Liver (tissue), 9 donors: Measurements from ENCODE around the gene ARHGEF4. TPM values are rescaled to one million over a fixed set of nuclear protein-coding genes. Genes with fewer than 3 reads are reported as not detected.
A peak's percentile ranks its signal among the peaks of the same experiment; 100 is the strongest.

Source experiments
- DNase-seq: peaks from one replicate; pipeline ENCODE4 v3.0.0-alpha.2; 2017; ENCODE audit warnings: low spot score
- H3K27ac ChIP-seq, 2 donors: one replicate each; pipeline ENCODE4 v1.7.0; 2013; ENCODE audit warnings: inconsistent platforms in 2 of 2, low read length in 2 of 2, control low read depth in 1 of 2, low read depth in 1 of 2, mild to moderate bottlenecking in 1 of 2
- H3K27me3 ChIP-seq, 4 donors: one replicate each; pipeline versions ENCODE4 v1.6.1 to v1.7.0; 2013; ENCODE audit warnings: low read length in 3 of 4, inconsistent platforms in 1 of 4, mild to moderate bottlenecking in 1 of 4, moderate library complexity in 1 of 4; ENCODE audit not compliant: control insufficient read depth in 4 of 4, insufficient read depth in 4 of 4
- H3K36me3 ChIP-seq, 4 donors: one replicate each; pipeline versions ENCODE4 v1.6.1 to v1.7.0; 2013; ENCODE audit warnings: low read length in 3 of 4, mild to moderate bottlenecking in 3 of 4, low read depth in 1 of 4, moderate library complexity in 1 of 4; ENCODE audit not compliant: control insufficient read depth in 4 of 4, insufficient read depth in 3 of 4
- H3K4me1 ChIP-seq, 4 donors: one replicate each; pipeline versions ENCODE4 v1.6.1 to v1.7.0; 2013; ENCODE audit warnings: low read length in 3 of 4, mild to moderate bottlenecking in 3 of 4, moderate library complexity in 1 of 4; ENCODE audit not compliant: control insufficient read depth in 4 of 4, insufficient read depth in 4 of 4
- H3K4me3 ChIP-seq, 3 donors: one replicate each; pipeline versions ENCODE4 v1.6.1 to v1.7.0; 2013; ENCODE audit warnings: low read length in 3 of 3, control low read depth in 1 of 3, low read depth in 1 of 3, mild to moderate bottlenecking in 1 of 3
- H3K9ac ChIP-seq, 2 donors: one replicate each; pipeline ENCODE4 v1.7.0; 2013; ENCODE audit warnings: low read length in 2 of 2, mild to moderate bottlenecking in 2 of 2, moderate library complexity in 2 of 2, control low read depth in 1 of 2, low read depth in 1 of 2
- H3K9me3 ChIP-seq, 4 donors: one replicate each; pipeline versions ENCODE4 v1.6.1 to v1.7.0; 2013; ENCODE audit warnings: low read length in 3 of 4; ENCODE audit not compliant: control insufficient read depth in 4 of 4
- EGR1 ChIP-seq, 2 donors: IDR thresholded peaks; 2 replicates each; pipeline ENCODE4 v1.6.1; 2016 to 2018; ENCODE audit warnings: antibody characterized with exemption in 2 of 2, low read depth in 2 of 2
- FOXA2 ChIP-seq: IDR thresholded peaks from 2 replicates; pipeline ENCODE4 v1.6.1; 2016; ENCODE audit warnings: antibody characterized with exemption
- GABPA ChIP-seq, 2 donors: IDR thresholded peaks in 1 of 2; conservative IDR thresholded peaks in 1 of 2; 2 replicates each; pipeline ENCODE4 v1.6.1; 2016; ENCODE audit warnings: antibody characterized with exemption in 2 of 2, mild to moderate bottlenecking in 1 of 2, moderate library complexity in 1 of 2
- HNF4A ChIP-seq, 2 donors: conservative IDR thresholded peaks; 2 replicates each; pipeline ENCODE4 v1.6.1; 2016; ENCODE audit warnings: antibody characterized with exemption in 2 of 2, mild to moderate bottlenecking in 2 of 2
- HNF4G ChIP-seq: IDR thresholded peaks from 2 replicates; pipeline ENCODE4 v1.6.1; 2016; ENCODE audit warnings: antibody characterized with exemption
- JUND ChIP-seq, 2 donors: IDR thresholded peaks; 2 replicates each; pipeline ENCODE4 v1.6.1; 2016; ENCODE audit warnings: antibody characterized with exemption in 2 of 2
- NR2F2 ChIP-seq: IDR thresholded peaks from 2 replicates; pipeline ENCODE4 v1.6.1; 2016; ENCODE audit warnings: antibody characterized with exemption
- RAD21 ChIP-seq, 2 donors: IDR thresholded peaks; 2 replicates each; pipeline ENCODE4 v1.6.1; 2016; ENCODE audit warnings: antibody characterized with exemption in 2 of 2, mild to moderate bottlenecking in 2 of 2
- RXRA ChIP-seq, 2 donors: IDR thresholded peaks; 2 replicates each; pipeline ENCODE4 v1.6.1; 2017 to 2018; ENCODE audit warnings: antibody characterized with exemption in 2 of 2, mild to moderate bottlenecking in 1 of 2
- SP1 ChIP-seq: IDR thresholded peaks from 2 replicates; pipeline ENCODE4 v1.6.1; 2018; ENCODE audit warnings: antibody characterized with exemption, mild to moderate bottlenecking
- TAF1 ChIP-seq: conservative IDR thresholded peaks from 2 replicates; pipeline ENCODE4 v1.6.1; 2016; ENCODE audit warnings: antibody characterized with exemption, mild to moderate bottlenecking
- YY1 ChIP-seq: IDR thresholded peaks from 2 replicates; pipeline ENCODE4 v1.6.1; 2016; ENCODE audit warnings: antibody characterized with exemption, mild to moderate bottlenecking
- WGBS: extraction: QIAGEN DNeasy Blood & Tissue Kit; methylation state at CpG from one replicate; pipeline ENCODE4 v1.1.7; 2013; 5-methylcytosine and 5-hydroxymethylcytosine counted together
- polyA plus RNA-seq, 2 donors: library from polyadenylated mRNA; stranded (reverse) in 1 of 2; unstranded in 1 of 2; fragments of 200-250 nt in 1 of 2; fragments of >200 nt in 1 of 2; fragmentation: Nextera tagmentation in 1 of 2; extraction: Ambion mirVana in 1 of 2; gene quantifications; one replicate each; pipeline versions ENCODE4 v1.2.1 to v1.2.3, GENCODE V29; 2013 to 2015
- total RNA-seq, 2 donors: library from RNA; depleted of rRNA; stranded (reverse); fragments of >200 nt; gene quantifications; one replicate each; pipeline ENCODE4 v1.2.3, GENCODE V29; 2014
- TF ChIP-seq, protein P1 (sequence below): IDR thresholded peaks from 2 replicates; pipeline ENCODE4 v1.6.1; 2016; ENCODE audit warnings: antibody characterized with exemption
- TF ChIP-seq, protein P2 (sequence below): IDR thresholded peaks from 2 replicates; pipeline ENCODE4 v1.6.1; 2016; ENCODE audit warnings: antibody characterized with exemption
- TF ChIP-seq, protein P3 (sequence below): fragments of 150-350 bp; IDR thresholded peaks from 2 replicates; pipeline ENCODE4 v1.5.1; 2017; ENCODE audit warnings: improper control_type of control experiment, low read depth, low read length; ENCODE audit not compliant: missing input control
- TF ChIP-seq, protein P4 (sequence below): IDR thresholded peaks from 2 replicates; pipeline ENCODE4 v1.6.1; 2016; ENCODE audit warnings: antibody characterized with exemption
- donor health status: healthy.
- donor health status: healthy.
- donor health status: healthy.
- donor health status: healthy.
- donor health status: healthy.

The ARHGEF4 gene
- total and polyA plus RNA-seq, 4 donors, result 0.08 TPM; not detected in 2

DNA sequence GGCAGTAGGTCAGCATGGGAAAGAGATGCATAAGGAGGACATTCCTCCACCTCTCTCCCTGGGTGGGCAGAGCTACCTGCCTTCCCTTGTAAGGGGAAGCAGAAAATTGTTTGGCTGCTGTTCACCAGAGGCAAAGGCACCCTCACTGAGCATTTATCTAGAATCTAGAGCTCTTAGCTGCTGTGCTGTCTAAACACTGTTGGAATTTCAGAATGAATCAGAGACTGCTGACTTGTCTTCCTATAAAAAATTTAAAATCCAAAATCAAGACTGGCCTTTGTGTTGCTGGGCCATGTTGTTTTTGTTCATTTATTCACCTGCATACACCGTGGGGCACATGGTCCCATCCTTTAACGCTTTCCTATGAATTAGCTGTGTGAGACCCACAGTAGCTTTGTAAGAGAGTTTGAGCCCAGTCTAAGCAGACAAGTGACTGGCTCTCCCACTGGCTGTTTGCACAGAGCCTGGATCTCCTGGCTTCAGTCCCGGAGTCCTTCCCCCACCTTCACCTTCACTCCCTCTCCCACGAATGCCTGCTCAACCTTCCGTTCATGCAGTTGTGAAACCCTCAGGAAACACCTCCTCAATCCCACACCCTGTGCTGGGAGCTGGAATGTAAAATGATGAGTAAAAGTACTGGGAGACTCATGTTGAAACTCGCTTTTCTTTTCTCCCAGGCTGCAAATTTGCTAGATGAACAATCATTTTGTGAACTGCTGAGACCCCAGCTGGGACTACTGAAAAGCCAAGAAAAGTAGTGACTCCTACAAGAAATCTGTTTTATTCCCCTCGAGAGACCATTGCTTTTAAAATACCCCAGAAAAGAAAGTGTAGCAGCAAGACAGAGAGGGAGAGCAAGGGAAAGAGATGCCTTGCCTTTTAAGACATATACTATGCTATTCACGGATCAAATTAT is 180.4 kb downstream of the ARHGEF4 start:
- H3K27me3 ChIP-seq, result no peaks in the 10 kb centered on the region
- H3K27ac ChIP-seq, result no peak overlapping the region
- no peaks in the 10 kb centered on the region for H3K4me1 ChIP-seq
- 34% methylated on average over 8 of the region's 8 CpGs for WGBS
- no peaks in the 10 kb centered on the region for H3K36me3 ChIP-seq
- no peak overlapping the region for H3K9ac ChIP-seq
- TF ChIP-seq NR2F2 (no peak), HNF4A (conservative IDR thresholded peaks at IDR 0.05) (peak in 1 of 2 donors; percentile 25)
- TF ChIP-seq, protein P1, sequence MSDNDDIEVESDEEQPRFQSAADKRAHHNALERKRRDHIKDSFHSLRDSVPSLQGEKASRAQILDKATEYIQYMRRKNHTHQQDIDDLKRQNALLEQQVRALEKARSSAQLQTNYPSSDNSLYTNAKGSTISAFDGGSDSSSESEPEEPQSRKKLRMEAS, result no peak
- no peak overlapping the region for H3K4me3 ChIP-seq
- no peaks in the 10 kb centered on the region for H3K9me3 ChIP-seq
- no peak for DNase-seq

DNA sequence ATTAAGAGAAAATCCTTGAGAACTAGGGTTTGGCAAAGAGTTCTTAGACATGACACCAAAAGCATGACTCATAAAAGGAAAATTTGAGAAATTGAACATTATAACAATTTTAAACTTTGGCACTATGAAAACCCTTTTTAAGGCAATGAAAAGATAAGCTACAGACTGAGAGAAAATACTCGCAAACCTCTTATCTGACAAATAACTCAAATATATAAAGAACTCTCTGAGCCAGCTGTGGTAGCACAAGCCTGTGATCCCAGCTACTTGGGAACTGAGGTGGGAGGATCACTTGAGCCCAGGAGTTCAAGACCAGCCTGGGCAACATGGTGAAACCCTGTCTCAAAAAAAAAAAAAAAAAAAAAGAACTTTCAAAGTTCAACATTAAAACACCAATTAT is 186.0 kb downstream of the ARHGEF4 start:
- H3K9ac ChIP-seq, result no peak overlapping the region
- no peak overlapping the region for H3K27ac ChIP-seq
- TF ChIP-seq RAD21 (IDR thresholded peaks at IDR 0.05) (no peak), HNF4A (conservative IDR thresholded peaks at IDR 0.05) (no peak), YY1 (no peak), EGR1 (IDR thresholded peaks at IDR 0.05; ENCODE audit: low read depth in 2 of 2) (no peak), FOXA2 (no peak), JUND (IDR thresholded peaks at IDR 0.05) (no peak), TAF1 (no peak), SP1 (no peak), GABPA (IDR thresholded peaks at IDR 0.05 in 1 of 2, conservative IDR thresholded peaks at IDR 0.05 in 1 of 2) (no peak), HNF4G (no peak), RXRA (IDR thresholded peaks at IDR 0.05) (no peak)
- TF ChIP-seq, protein P1, result no peak
- TF ChIP-seq, protein P2, sequence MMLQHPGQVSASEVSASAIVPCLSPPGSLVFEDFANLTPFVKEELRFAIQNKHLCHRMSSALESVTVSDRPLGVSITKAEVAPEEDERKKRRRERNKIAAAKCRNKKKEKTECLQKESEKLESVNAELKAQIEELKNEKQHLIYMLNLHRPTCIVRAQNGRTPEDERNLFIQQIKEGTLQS, result no peak
- TF ChIP-seq, protein P3, sequence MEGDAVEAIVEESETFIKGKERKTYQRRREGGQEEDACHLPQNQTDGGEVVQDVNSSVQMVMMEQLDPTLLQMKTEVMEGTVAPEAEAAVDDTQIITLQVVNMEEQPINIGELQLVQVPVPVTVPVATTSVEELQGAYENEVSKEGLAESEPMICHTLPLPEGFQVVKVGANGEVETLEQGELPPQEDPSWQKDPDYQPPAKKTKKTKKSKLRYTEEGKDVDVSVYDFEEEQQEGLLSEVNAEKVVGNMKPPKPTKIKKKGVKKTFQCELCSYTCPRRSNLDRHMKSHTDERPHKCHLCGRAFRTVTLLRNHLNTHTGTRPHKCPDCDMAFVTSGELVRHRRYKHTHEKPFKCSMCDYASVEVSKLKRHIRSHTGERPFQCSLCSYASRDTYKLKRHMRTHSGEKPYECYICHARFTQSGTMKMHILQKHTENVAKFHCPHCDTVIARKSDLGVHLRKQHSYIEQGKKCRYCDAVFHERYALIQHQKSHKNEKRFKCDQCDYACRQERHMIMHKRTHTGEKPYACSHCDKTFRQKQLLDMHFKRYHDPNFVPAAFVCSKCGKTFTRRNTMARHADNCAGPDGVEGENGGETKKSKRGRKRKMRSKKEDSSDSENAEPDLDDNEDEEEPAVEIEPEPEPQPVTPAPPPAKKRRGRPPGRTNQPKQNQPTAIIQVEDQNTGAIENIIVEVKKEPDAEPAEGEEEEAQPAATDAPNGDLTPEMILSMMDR, result no peak
- DNase-seq, result no peak
- H3K36me3 ChIP-seq, result no peaks in the 10 kb centered on the region
- no peak overlapping the region for H3K4me3 ChIP-seq
- 80% methylated on average over 1 of the region's 1 CpG for WGBS
- peaks cover 0 to 2% (median 0%) of the 10 kb centered on the region in 4 donors for H3K27me3 ChIP-seq
- peaks cover 0 to 3% (median 2%) of the 10 kb centered on the region in 4 donors for H3K9me3 ChIP-seq
- no peaks in the 10 kb centered on the region for H3K4me1 ChIP-seq

DNA sequence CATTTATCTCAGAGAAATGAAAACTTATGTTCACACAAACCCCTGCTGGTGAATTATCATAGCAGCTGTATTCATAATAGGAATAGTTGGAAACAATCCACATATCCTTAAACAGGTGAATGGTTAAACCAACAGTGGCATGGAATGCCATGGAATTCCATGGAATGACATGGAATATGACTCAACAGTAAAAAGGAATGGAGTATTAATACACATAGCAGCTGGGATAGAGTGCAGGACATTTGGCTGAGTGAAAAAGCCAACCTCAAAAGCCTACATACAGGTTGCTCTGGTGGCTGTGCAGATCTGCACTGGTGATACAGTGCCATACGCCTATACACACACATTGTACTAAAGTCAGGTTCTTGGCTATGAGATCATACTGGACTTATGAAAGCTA is 187.0 kb downstream of the ARHGEF4 start:
- Histone ChIP-seq H3K36me3 (no peaks in the 10 kb centered on the region), H3K27me3 (peaks cover 0 to 2% (median 0%) of the 10 kb centered on the region in 4 donors), H3K4me3 (no peak overlapping the region), H3K9ac (no peak overlapping the region), H3K27ac (no peak overlapping the region), H3K9me3 (peaks cover 0 to 4% (median 2%) of the 10 kb centered on the region in 4 donors), H3K4me1 (no peaks in the 10 kb centered on the region)
- no peak for DNase-seq
- 96% methylated on average over 1 of the region's 1 CpG for WGBS
- TF ChIP-seq GABPA (IDR thresholded peaks at IDR 0.05 in 1 of 2, conservative IDR thresholded peaks at IDR 0.05 in 1 of 2) (no peak), NR2F2 (no peak), YY1 (no peak), FOXA2 (no peak)
- TF ChIP-seq, protein P3, result no peak
- TF ChIP-seq, protein P1, result no peak
- TF ChIP-seq, protein P2, result no peak
- TF ChIP-seq, protein P4, sequence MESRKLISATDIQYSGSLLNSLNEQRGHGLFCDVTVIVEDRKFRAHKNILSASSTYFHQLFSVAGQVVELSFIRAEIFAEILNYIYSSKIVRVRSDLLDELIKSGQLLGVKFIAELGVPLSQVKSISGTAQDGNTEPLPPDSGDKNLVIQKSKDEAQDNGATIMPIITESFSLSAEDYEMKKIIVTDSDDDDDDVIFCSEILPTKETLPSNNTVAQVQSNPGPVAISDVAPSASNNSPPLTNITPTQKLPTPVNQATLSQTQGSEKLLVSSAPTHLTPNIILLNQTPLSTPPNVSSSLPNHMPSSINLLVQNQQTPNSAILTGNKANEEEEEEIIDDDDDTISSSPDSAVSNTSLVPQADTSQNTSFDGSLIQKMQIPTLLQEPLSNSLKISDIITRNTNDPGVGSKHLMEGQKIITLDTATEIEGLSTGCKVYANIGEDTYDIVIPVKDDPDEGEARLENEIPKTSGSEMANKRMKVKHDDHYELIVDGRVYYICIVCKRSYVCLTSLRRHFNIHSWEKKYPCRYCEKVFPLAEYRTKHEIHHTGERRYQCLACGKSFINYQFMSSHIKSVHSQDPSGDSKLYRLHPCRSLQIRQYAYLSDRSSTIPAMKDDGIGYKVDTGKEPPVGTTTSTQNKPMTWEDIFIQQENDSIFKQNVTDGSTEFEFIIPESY, result no peak
